H1 (cell line): ENCODE results near the gene LPP. TPM values are rescaled to one million over a fixed set of nuclear protein-coding genes. Genes with fewer than 3 reads are reported as not detected.

Source experiments
- CTCF ChIA-PET: fragments of 300-600 bp; sonication (Branson Sonifier 250); formaldehyde crosslinking; loops from one replicate; lab custom pipeline; 2021; ENCODE audit not compliant: partially characterized antibody; lab: Charles Lee
- POLR2A ChIA-PET: fragments of 300-600 bp; sonication (Branson Sonifier 250); formaldehyde crosslinking; loops from one replicate; lab custom pipeline; 2021; ENCODE audit warnings: inconsistent platforms; ENCODE audit not compliant: partially characterized antibody; lab: Charles Lee
- DNase-seq, 2 experiments: peaks; one replicate each; pipeline versions ENCODE4 v3.0.0 to v3.0.0-alpha.2; 2010 to 2022; ENCODE audit warnings: low spot score in 2 of 2, low read depth in 1 of 2, mixed read lengths in 1 of 2
- FAIRE-seq: peaks from 2 replicates; lab custom pipeline; 2011; peaks lifted over from hg19 to GRCh38; lab: Jason Lieb, UNC
- H2AFZ ChIP-seq: 2 replicates; pipeline ENCODE4 v1.8.1; 2012; ENCODE audit warnings: low read length, inconsistent platforms
- H2AK5ac ChIP-seq: 2 replicates; pipeline ENCODE4 v1.6.1; 2013; ENCODE audit warnings: low read depth, low read length
- H2BK120ac ChIP-seq: replicated peaks from 2 replicates; pipeline ENCODE3; 2013; ENCODE audit warnings: low read depth, low read length, inconsistent platforms
- H2BK12ac ChIP-seq: 2 replicates; pipeline ENCODE4 v1.6.1; 2013; ENCODE audit warnings: low read depth, low read length
- H2BK15ac ChIP-seq: 2 replicates; pipeline ENCODE4 v1.6.1; 2013; ENCODE audit warnings: low read length
- H2BK20ac ChIP-seq: 2 replicates; pipeline ENCODE4 v1.6.1; 2013; ENCODE audit warnings: low read length
- H2BK5ac ChIP-seq: 2 replicates; pipeline ENCODE4 v1.6.1; 2013; ENCODE audit warnings: low read depth, low read length
- H3K14ac ChIP-seq: 2 replicates; pipeline ENCODE4 v1.6.1; 2013; ENCODE audit warnings: inconsistent platforms; ENCODE audit not compliant: insufficient read length
- H3K18ac ChIP-seq: 2 replicates; pipeline ENCODE4 v1.6.1; 2013; ENCODE audit warnings: low read length; ENCODE audit errors: extremely low read depth
- H3K23ac ChIP-seq: 2 replicates; pipeline ENCODE4 v1.6.1; 2013; ENCODE audit warnings: inconsistent platforms; ENCODE audit not compliant: insufficient read length
- H3K23me2 ChIP-seq: 2 replicates; pipeline ENCODE4 v1.6.1; 2013; ENCODE audit warnings: low read depth, low read length
- H3K27ac ChIP-seq: 2 replicates; pipeline ENCODE4 v1.6.1; 2011; ENCODE audit warnings: low read depth, low read length, inconsistent platforms
- H3K27me3 ChIP-seq, 4 experiments: replicated peaks in 1 of 4; 1 replicate in 1 of 4; 2 replicates in 3 of 4; pipeline versions ENCODE4 v1.6.1 to v1.8.1; 2011 to 2013; ENCODE audit warnings: low read length in 3 of 4, mild to moderate bottlenecking in 3 of 4, inconsistent platforms in 2 of 4, mixed read lengths in 2 of 4, moderate library complexity in 1 of 4; ENCODE audit not compliant: control insufficient read depth in 3 of 4, insufficient read depth in 3 of 4; ENCODE audit errors: extremely low read depth in 1 of 4
- H3K36me3 ChIP-seq, 4 experiments: 2 replicates each; pipeline versions ENCODE4 v1.6.1 to v1.8.1; 2011 to 2013; ENCODE audit warnings: mild to moderate bottlenecking in 4 of 4, low read length in 3 of 4, moderate library complexity in 2 of 4, control low read depth in 1 of 4, inconsistent platforms in 1 of 4; ENCODE audit not compliant: insufficient read depth in 4 of 4, control insufficient read depth in 2 of 4
- H3K4ac ChIP-seq: replicated peaks from 2 replicates; pipeline ENCODE3; 2013; ENCODE audit warnings: low read length, low read depth, mixed read lengths, inconsistent platforms; ENCODE audit not compliant: insufficient read length
- H3K4me1 ChIP-seq, 4 experiments: replicated peaks in 1 of 4; 1 replicate in 1 of 4; 2 replicates in 3 of 4; pipeline versions ENCODE4 v1.6.1 to v1.8.1; 2011 to 2013; ENCODE audit warnings: low read length in 3 of 4, inconsistent platforms in 2 of 4, mixed read lengths in 1 of 4; ENCODE audit not compliant: insufficient read depth in 4 of 4, control insufficient read depth in 3 of 4
- H3K4me2 ChIP-seq, 2 experiments: 2 replicates each; pipeline versions ENCODE4 v1.6.1 to v1.8.1; 2011 to 2013; ENCODE audit warnings: low read depth in 2 of 2, low read length in 2 of 2, control low read depth in 1 of 2, inconsistent platforms in 1 of 2, mild to moderate bottlenecking in 1 of 2; ENCODE audit not compliant: insufficient read depth in 1 of 2
- H3K4me3 ChIP-seq, 4 experiments: fragments of 200-600, 300-600 bp in 1 of 4; sonication (generic), shearing (Covaris generic), sonication (Bioruptor Twin) in 1 of 4; 2 replicates each; pipeline versions ENCODE4 v1.5.1 to v1.8.1; 2011 to 2016; ENCODE audit warnings: low read length in 4 of 4, low read depth in 3 of 4, control low read depth in 2 of 4, inconsistent platforms in 2 of 4, mild to moderate bottlenecking in 2 of 4, mixed read lengths in 1 of 4, moderate library complexity in 1 of 4; ENCODE audit not compliant: insufficient read depth in 2 of 4; ENCODE audit errors: extremely low read depth in 1 of 4
- H3K56ac ChIP-seq: replicated peaks from 2 replicates; pipeline ENCODE3; 2013; ENCODE audit warnings: low read depth, mild to moderate bottlenecking, mixed read lengths, low read length, inconsistent platforms; ENCODE audit not compliant: insufficient read length
- H3K79me1 ChIP-seq: 2 replicates; pipeline ENCODE4 v1.6.1; 2013; ENCODE audit warnings: low read depth, low read length, control low read depth
- H3K79me2 ChIP-seq, 2 experiments: 2 replicates each; pipeline versions ENCODE4 v1.6.1 to v1.8.1; 2012 to 2013; ENCODE audit warnings: low read length in 2 of 2, mild to moderate bottlenecking in 2 of 2, inconsistent platforms in 1 of 2; ENCODE audit not compliant: insufficient read depth in 2 of 2, control insufficient read depth in 1 of 2
- H3K9ac ChIP-seq, 4 experiments: replicated peaks in 1 of 4; 1 replicate in 1 of 4; 2 replicates in 3 of 4; pipeline versions ENCODE4 v1.6.1 to v1.8.1; 2011 to 2013; ENCODE audit warnings: low read depth in 3 of 4, low read length in 3 of 4, control low read depth in 2 of 4, mild to moderate bottlenecking in 2 of 4, moderate library complexity in 2 of 4, inconsistent platforms in 1 of 4; ENCODE audit errors: extremely low read depth in 1 of 4
- H3K9me3 ChIP-seq, 2 experiments: 2 replicates each; pipeline versions ENCODE4 v1.6.1 to v1.8.1; 2012 to 2013; ENCODE audit warnings: mild to moderate bottlenecking in 2 of 2, moderate library complexity in 2 of 2, control low read depth in 1 of 2, inconsistent platforms in 1 of 2, low read depth in 1 of 2, low read length in 1 of 2, mixed read lengths in 1 of 2; ENCODE audit not compliant: insufficient read depth in 2 of 2
- H4K20me1 ChIP-seq, 2 experiments: replicated peaks in 1 of 2; 2 replicates each; pipeline versions ENCODE3 to v1.8.1; 2011 to 2013; ENCODE audit warnings: inconsistent platforms in 2 of 2, low read length in 2 of 2, mild to moderate bottlenecking in 1 of 2; ENCODE audit not compliant: insufficient read depth in 2 of 2, control insufficient read depth in 1 of 2
- H4K5ac ChIP-seq: 2 replicates; pipeline ENCODE4 v1.6.1; 2013; ENCODE audit warnings: low read length, low read depth, mixed read lengths, inconsistent platforms; ENCODE audit not compliant: insufficient read length
- H4K8ac ChIP-seq: 2 replicates; pipeline ENCODE4 v1.8.0; 2013; ENCODE audit warnings: mild to moderate bottlenecking, moderate library complexity, low read length, inconsistent platforms; ENCODE audit not compliant: insufficient read depth; ENCODE audit errors: extremely low read depth
- H4K91ac ChIP-seq: replicated peaks from 2 replicates; pipeline ENCODE3; 2013; ENCODE audit warnings: low read length, mixed read lengths, inconsistent platforms; ENCODE audit not compliant: insufficient read length
- ASH2L ChIP-seq: fragments of 200-600, 300-600 bp; sonication (generic); IDR thresholded peaks from one replicate; pipeline ENCODE4 v1.7.1; 2017; ENCODE audit warnings: low read length
- CEBPB ChIP-seq: IDR thresholded peaks from 2 replicates; pipeline ENCODE4 v1.6.1; 2012; ENCODE audit warnings: low read depth, low read length
- HDAC2 ChIP-seq, 2 experiments: fragments of 300-600 bp in 1 of 2; sonication (generic) in 1 of 2; IDR thresholded peaks; 2 replicates each; pipeline ENCODE4 v1.6.1; 2011 to 2012; ENCODE audit warnings: low read depth in 2 of 2, low read length in 2 of 2, mild to moderate bottlenecking in 2 of 2, moderate library complexity in 2 of 2, borderline replicate concordance in 1 of 2, inconsistent platforms in 1 of 2
- KDM5A ChIP-seq: fragments of 200-600 bp; IDR thresholded peaks from 2 replicates; pipeline ENCODE4 v1.7.1; 2012; ENCODE audit warnings: mild to moderate bottlenecking, low read length, inconsistent platforms, mixed read lengths
- NANOG ChIP-seq: IDR thresholded peaks from 2 replicates; pipeline ENCODE4 v1.6.1; 2011; ENCODE audit warnings: low read length, low read depth, mild to moderate bottlenecking, inconsistent platforms; ENCODE audit not compliant: insufficient read depth, poor library complexity, severe bottlenecking
- NRF1 ChIP-seq: IDR thresholded peaks from 2 replicates; pipeline ENCODE4 v1.6.1; 2011; ENCODE audit warnings: mild to moderate bottlenecking, low read depth, low read length, improper control_type of control experiment
- POU5F1 ChIP-seq: IDR thresholded peaks from 2 replicates; pipeline ENCODE4 v1.6.1; 2011; ENCODE audit warnings: low read depth, mild to moderate bottlenecking, low read length, moderate library complexity
- TAF1 ChIP-seq: IDR thresholded peaks from 2 replicates; pipeline ENCODE4 v1.6.1; 2011; ENCODE audit warnings: mild to moderate bottlenecking, low read depth, low read length
- TCF12 ChIP-seq: IDR thresholded peaks from 2 replicates; pipeline ENCODE4 v1.6.1; 2011; ENCODE audit warnings: low read depth, mild to moderate bottlenecking, low read length
- WGBS, 2 experiments: shearing (Covaris generic) in 1 of 2; methylation state at CpG; one replicate each; pipeline versions ENCODE4 v1.1.6 to v1.1.7; 2013 to 2015; ENCODE audit warnings: low lambda C conversion rate in 2 of 2, mixed read lengths in 2 of 2, inconsistent platforms in 1 of 2, low coverage in 1 of 2, missing lambda C conversion rate in 1 of 2; ENCODE audit not compliant: insufficient replicate concordance in 2 of 2, insufficient coverage in 1 of 2, insufficient read length in 1 of 2; ENCODE audit errors: extremely low coverage in 1 of 2, missing lambda C conversion rate in 1 of 2; 5-methylcytosine and 5-hydroxymethylcytosine counted together
- polyA plus RNA-seq, 7 experiments: library from polyadenylated mRNA; depleted of rRNA in 3 of 7; stranded (reverse) in 5 of 7; unstranded in 2 of 7; fragments of >200 nt in 5 of 7; fragments of 200-250 nt in 2 of 7; gene quantifications; 1 replicate in 5 of 7; 2 replicates in 1 of 7; 4 replicates in 1 of 7; pipeline versions ENCODE4 v1.2.1 to v1.2.3, GENCODE V29; 2011 to 2013; ENCODE audit warnings: missing spikeins in 2 of 7, mixed read lengths in 2 of 7
- total RNA-seq: library from RNA; stranded (reverse); fragmentation: NEBNext Ultra II Directional; extraction: Animal tissue kit (Norgen Biotek cat#: 25700); gene quantifications from 2 replicates; pipeline ENCODE4 v1.2.1, GENCODE V29; 2021

LPP gene
- total and polyA plus RNA-seq, 2 of the 8 experiments (the other 6 are each of a cell fraction or from before 2014, with no cell fraction given): 10.0 to 53.3 TPM

- POLR2A ChIA-PET: interaction anchor here (1.0 kb wide), 1 partner anchor 20 kb away, joined by 6 read pairs; the partner anchor contains the start of gene LPP
- no peak overlapping the region for H2BK120ac ChIP-seq
- H4K8ac ChIP-seq: no peak overlapping the region
- TF ChIP-seq CEBPB (no peak), TAF1 (no peak), ASH2L (no peak), NRF1 (no peak), POU5F1 (no peak), HDAC2 (IDR thresholded peaks at IDR 0.05; ENCODE audit: borderline replicate concordance in 1 of 2, low read depth in 2 of 2, low read length in 2 of 2) (no peak), TCF12 (no peak), KDM5A (no peak), NANOG (no peak)
- CTCF ChIA-PET: interaction anchor here (0.8 kb wide), 1 partner anchor 11 kb away, joined by 3 read pairs; no protein-coding TSS in a partner anchor
- H3K9ac ChIP-seq: no peak overlapping the region
- H3K4me1 ChIP-seq: peaks cover 0 to 4% (median 0%) of the 10 kb centered on the region in 4 experiments; a peak in 1 of 7 replicates
- no peaks in the 10 kb centered on the region for H3K27me3 ChIP-seq
- H4K5ac ChIP-seq: no peak overlapping the region
- 94% methylated on average over 6 of the region's 6 CpGs; no CpG with 5 or more reads in 1 of the 2 experiments for WGBS, 2 experiments
- no peaks in the 10 kb centered on the region for H3K36me3 ChIP-seq
- H3K18ac ChIP-seq: no peak overlapping the region
- FAIRE-seq (no peak), DNase-seq (no peak)
- no peak overlapping the region for H3K56ac ChIP-seq
- no peak overlapping the region for H3K27ac ChIP-seq
- H2BK5ac ChIP-seq: no peak overlapping the region
- no peak overlapping the region for H3K23ac ChIP-seq
- no peak overlapping the region for H2AFZ ChIP-seq
- no peaks in the 10 kb centered on the region for H4K20me1 ChIP-seq
- H3K9me3 ChIP-seq: no peaks in the 10 kb centered on the region
- H3K23me2 ChIP-seq: no peaks in the 10 kb centered on the region
- H2BK15ac ChIP-seq: 0 out of 2 replicates have a peak overlapping the region, but pooled peaks have one; percentile 46
- no peak overlapping the region for H3K4me2 ChIP-seq
- no peak overlapping the region for H3K14ac ChIP-seq
- H3K4ac ChIP-seq: no peak overlapping the region
- H3K4me3 ChIP-seq: no peak overlapping the region
- no peaks in the 10 kb centered on the region for H3K79me2 ChIP-seq
- H4K91ac ChIP-seq: no peak overlapping the region
- H3K79me1 ChIP-seq: no peaks in the 10 kb centered on the region
- no peak overlapping the region for H2AK5ac ChIP-seq
- no peak overlapping the region for H2BK12ac ChIP-seq
- H2BK20ac ChIP-seq: no peak overlapping the region
These were observed 20.3 kb upstream of the LPP start for GRCh38 chr3:188133646-188134045.
